Astrocyte of the cerebellum (primary cell): ENCODE measurements around the gene IMMP2L.

Experiments used
- DNase-seq: peaks from one replicate; pipeline ENCODE4 v3.0.0-alpha.2; 2011; ENCODE audit warnings: low read depth
- H3K4me3 ChIP-seq: 2 replicates; pipeline ENCODE4 v1.5.1; 2011; ENCODE audit warnings: mild to moderate bottlenecking, low read depth, low read length, moderate library complexity
- CTCF ChIP-seq: IDR thresholded peaks from 2 replicates; pipeline ENCODE4 v1.5.1; 2012; ENCODE audit warnings: low read length, low read depth, moderate library complexity, mild to moderate bottlenecking; ENCODE audit errors: missing control alignments
- in situ Hi-C: cut with HindIII; loops from 2 replicates; pipeline ENCODE4 v1.10.0; 2017; ENCODE audit warnings: low sequenced_read_pairs

IMMP2L gene

GRCh38 chr7:110977127-110977737 lies 585.1 kb downstream of the IMMP2L start:
- TF ChIP-seq CTCF = no peak
- in situ Hi-C loops = no loop called here
- no peak for DNase-seq
- H3K4me3 ChIP-seq = no peak overlapping the region

- H3K4me3 ChIP-seq = no peak overlapping the region
- no peak for DNase-seq
- in situ Hi-C loops = no loop called here
- TF ChIP-seq CTCF = no peak
Measured at GRCh38 chr7:110975486-110975885, 586.8 kb downstream of the IMMP2L start.

GRCh38 chr7:110974441-110974840 lies 587.9 kb downstream of the IMMP2L start:
- in situ Hi-C loops = no loop called here
- no peak for TF ChIP-seq CTCF

GRCh38 chr7:110973196-110973990 lies 588.9 kb downstream of the IMMP2L start:
- no peak overlapping the region for H3K4me3 ChIP-seq
- in situ Hi-C loops = no loop called here
- no peak for TF ChIP-seq CTCF
- DNase-seq = no peak

More at GRCh38 chr7:110974441-110974840, 587.9 kb downstream of the IMMP2L start:
- H3K4me3 ChIP-seq = no peak overlapping the region
- no peak for DNase-seq

- DNase-seq = no peak
- no peak overlapping the region for H3K4me3 ChIP-seq
- in situ Hi-C loops = no loop called here
- no peak for TF ChIP-seq CTCF
Measured at GRCh38 chr7:110964775-110965174, 597.5 kb downstream of the IMMP2L start.

- DNase-seq = no peak
- TF ChIP-seq CTCF = no peak
- H3K4me3 ChIP-seq = no peak overlapping the region
- in situ Hi-C loops = no loop called here
Measured at GRCh38 chr7:110962826-110963225, 599.5 kb downstream of the IMMP2L start.
